ENCODE measurements around the gene SLC35D2. TPM values are rescaled to one million over a fixed set of nuclear protein-coding genes. Genes with fewer than 3 reads are reported as not detected.

SLC35D2 gene
- total RNA-seq, 1 experiment from 2014 or later: 14.6 TPM

- ATAC-seq (no peak), DNase-seq (ENCODE audit: low spot score) (no peak)
- POLR2A ChIA-PET: no interaction called here
- no peak for TF ChIP-seq FOXP4 (CRISPR knock-in tag; IDR thresholded peaks at IDR 0.05)
- TF ChIP-seq ZNF416 (CRISPR knock-in tag; IDR thresholded peaks at IDR 0.05): no peak
- TF ChIP-seq GRHL2 (CRISPR knock-in tag; IDR thresholded peaks at IDR 0.05; ENCODE audit: insufficient replicate concordance, severe bottlenecking): no peak
- TF ChIP-seq, protein P1, sequence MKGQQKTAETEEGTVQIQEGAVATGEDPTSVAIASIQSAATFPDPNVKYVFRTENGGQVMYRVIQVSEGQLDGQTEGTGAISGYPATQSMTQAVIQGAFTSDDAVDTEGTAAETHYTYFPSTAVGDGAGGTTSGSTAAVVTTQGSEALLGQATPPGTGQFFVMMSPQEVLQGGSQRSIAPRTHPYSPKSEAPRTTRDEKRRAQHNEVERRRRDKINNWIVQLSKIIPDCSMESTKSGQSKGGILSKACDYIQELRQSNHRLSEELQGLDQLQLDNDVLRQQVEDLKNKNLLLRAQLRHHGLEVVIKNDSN (CRISPR knock-in tag; IDR thresholded peaks at IDR 0.05): no peak
- TF ChIP-seq GTF2I (CRISPR knock-in tag; conservative IDR thresholded peaks at IDR 0.05): no peak
- H3K27ac Mint-ChIP-seq: peak overlapping the region; percentile 15; the same call in 1 of the 2 replicates
- H3K4me1 Mint-ChIP-seq: peaks cover 22% of the 10 kb centered on the region
- H3K27me3 Mint-ChIP-seq (ENCODE audit: low read depth): no peaks in the 10 kb centered on the region
- H3K36me3 Mint-ChIP-seq: peaks cover 40% of the 10 kb centered on the region
- no peaks in the 10 kb centered on the region for H3K9me3 Mint-ChIP-seq
- H3K4me3 Mint-ChIP-seq: no peak overlapping the region
- CTCF ChIA-PET: no interaction called here
These were observed 8.8 kb upstream of the SLC35D2 start for GRCh38 chr9:96392263-96392662.

DNA sequence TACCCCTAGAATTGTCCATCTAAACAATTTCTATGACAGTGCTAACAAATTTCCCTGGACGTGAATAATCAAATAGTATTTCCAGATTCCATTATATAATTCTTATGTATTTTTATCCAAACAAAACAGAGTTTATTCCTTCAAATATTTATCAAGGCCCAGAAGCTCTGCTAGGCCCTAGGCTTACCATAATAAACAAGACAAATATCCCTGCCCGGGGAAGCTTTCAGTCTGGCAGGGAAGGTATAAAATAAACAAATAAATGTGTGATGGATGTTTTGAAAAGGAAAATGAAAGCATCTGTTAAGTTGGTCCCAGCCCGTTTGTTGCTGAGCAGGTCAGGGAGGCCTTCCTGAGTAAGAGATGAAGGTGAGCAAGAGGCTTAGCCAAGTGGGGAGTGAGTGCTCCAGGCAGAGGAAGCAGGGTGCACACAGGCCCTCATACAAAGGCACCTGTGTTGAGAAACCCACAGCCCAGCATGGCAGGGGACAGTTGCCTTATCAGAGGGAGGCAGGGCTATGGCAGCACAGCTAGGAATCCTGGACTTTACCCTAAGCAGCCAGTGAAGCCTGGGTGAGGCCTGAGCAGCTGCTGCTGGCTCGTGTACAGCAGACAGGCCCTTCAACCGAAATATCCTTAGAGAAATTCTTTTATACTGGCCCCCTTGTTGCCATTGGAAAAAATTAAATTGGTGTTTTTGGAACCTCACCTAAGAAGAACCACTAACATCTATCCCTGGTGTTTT, 7.7 kb upstream of the SLC35D2 start:
- POLR2A ChIA-PET: no interaction called here
- Mint-ChIP-seq H3K27ac (no peak overlapping the region), H3K9me3 (no peaks in the 10 kb centered on the region), H3K36me3 (peaks cover 37% of the 10 kb centered on the region), H3K4me1 (peaks cover 22% of the 10 kb centered on the region), H3K27me3 (ENCODE audit: low read depth) (no peaks in the 10 kb centered on the region), H3K4me3 (no peak overlapping the region)
- DNase-seq (ENCODE audit: low spot score): no peak
- CTCF ChIA-PET: interaction anchor here (0.8 kb wide), 1 partner anchor 1137 kb away, joined by 4 read pairs; no protein-coding TSS in a partner anchor
- no peak for ATAC-seq
- peak; percentile 72 for TF ChIP-seq GABPB1 (CRISPR knock-in tag; IDR thresholded peaks at IDR 0.05)
- TF ChIP-seq, protein P2, sequence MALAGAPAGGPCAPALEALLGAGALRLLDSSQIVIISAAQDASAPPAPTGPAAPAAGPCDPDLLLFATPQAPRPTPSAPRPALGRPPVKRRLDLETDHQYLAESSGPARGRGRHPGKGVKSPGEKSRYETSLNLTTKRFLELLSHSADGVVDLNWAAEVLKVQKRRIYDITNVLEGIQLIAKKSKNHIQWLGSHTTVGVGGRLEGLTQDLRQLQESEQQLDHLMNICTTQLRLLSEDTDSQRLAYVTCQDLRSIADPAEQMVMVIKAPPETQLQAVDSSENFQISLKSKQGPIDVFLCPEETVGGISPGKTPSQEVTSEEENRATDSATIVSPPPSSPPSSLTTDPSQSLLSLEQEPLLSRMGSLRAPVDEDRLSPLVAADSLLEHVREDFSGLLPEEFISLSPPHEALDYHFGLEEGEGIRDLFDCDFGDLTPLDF (CRISPR knock-in tag; IDR thresholded peaks at IDR 0.05): no peak

DNA sequence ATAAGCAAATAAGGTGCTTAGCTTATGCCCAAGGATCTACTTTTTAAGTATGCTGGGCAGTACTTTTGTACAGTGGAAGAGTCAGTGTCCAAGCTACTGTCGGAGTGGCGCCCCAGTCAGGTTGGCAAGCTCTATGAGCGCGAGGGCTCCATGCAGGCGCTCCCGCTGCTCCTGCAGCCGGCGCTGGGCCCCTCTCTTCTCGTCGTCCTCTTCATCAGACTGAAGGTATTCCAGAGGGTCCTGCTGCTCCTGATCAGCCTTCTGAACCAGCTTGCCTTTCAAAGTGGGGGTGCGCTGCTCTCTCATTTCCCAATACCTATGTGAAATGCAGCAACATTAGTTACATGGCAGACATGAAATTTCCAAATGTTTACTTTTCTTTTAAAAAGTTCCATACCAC, 4.6 kb upstream of the SLC35D2 start:
- no peaks in the 10 kb centered on the region for H3K27me3 Mint-ChIP-seq (ENCODE audit: low read depth)
- ATAC-seq: no peak
- H3K27ac Mint-ChIP-seq: no peak overlapping the region
- POLR2A ChIA-PET: no interaction called here
- no peaks in the 10 kb centered on the region for H3K9me3 Mint-ChIP-seq
- DNase-seq (ENCODE audit: low spot score): no peak
- no peak for TF ChIP-seq ETV6 (CRISPR knock-in tag; IDR thresholded peaks at IDR 0.05)
- no peak for TF ChIP-seq NFE2L1 (CRISPR knock-in tag; IDR thresholded peaks at IDR 0.05)
- no peak for TF ChIP-seq E2F5 (CRISPR knock-in tag; IDR thresholded peaks at IDR 0.05)
- no peak for TF ChIP-seq MXD4 (CRISPR knock-in tag; IDR thresholded peaks at IDR 0.05; ENCODE audit: borderline replicate concordance)
- no peak for TF ChIP-seq ZNF671 (CRISPR knock-in tag; IDR thresholded peaks at IDR 0.05)
- no peak for TF ChIP-seq ZNF121 (CRISPR knock-in tag; IDR thresholded peaks at IDR 0.05)
- TF ChIP-seq, protein P3, sequence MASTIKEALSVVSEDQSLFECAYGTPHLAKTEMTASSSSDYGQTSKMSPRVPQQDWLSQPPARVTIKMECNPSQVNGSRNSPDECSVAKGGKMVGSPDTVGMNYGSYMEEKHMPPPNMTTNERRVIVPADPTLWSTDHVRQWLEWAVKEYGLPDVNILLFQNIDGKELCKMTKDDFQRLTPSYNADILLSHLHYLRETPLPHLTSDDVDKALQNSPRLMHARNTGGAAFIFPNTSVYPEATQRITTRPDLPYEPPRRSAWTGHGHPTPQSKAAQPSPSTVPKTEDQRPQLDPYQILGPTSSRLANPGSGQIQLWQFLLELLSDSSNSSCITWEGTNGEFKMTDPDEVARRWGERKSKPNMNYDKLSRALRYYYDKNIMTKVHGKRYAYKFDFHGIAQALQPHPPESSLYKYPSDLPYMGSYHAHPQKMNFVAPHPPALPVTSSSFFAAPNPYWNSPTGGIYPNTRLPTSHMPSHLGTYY (CRISPR knock-in tag; IDR thresholded peaks at IDR 0.05): no peak
- peaks cover 7% of the 10 kb centered on the region for H3K4me1 Mint-ChIP-seq
- H3K36me3 Mint-ChIP-seq: peaks cover 37% of the 10 kb centered on the region
- CTCF ChIA-PET: no interaction called here
- no peak overlapping the region for H3K4me3 Mint-ChIP-seq
